Fibroblast of lung (primary cell): ENCODE measurements around the gene ZCRB1. TPM values are rescaled to one million over a fixed set of nuclear protein-coding genes. Genes with fewer than 3 reads are reported as not detected.

Experiments
- DNase-seq, 2 donors: peaks; one replicate each; pipeline versions ENCODE4 v3.0.0 to v3.0.0-alpha.2; 2010; ENCODE audit warnings: low read depth in 2 of 2
- H2AFZ ChIP-seq: 2 replicates; pipeline ENCODE4 v1.5.1; 2012; ENCODE audit warnings: low read length, control low read depth, inconsistent platforms
- H3K27ac ChIP-seq: 2 replicates; pipeline ENCODE4 v1.5.1; 2011; ENCODE audit warnings: low read length, control low read depth; ENCODE audit not compliant: insufficient read depth
- H3K27me3 ChIP-seq: 2 replicates; pipeline ENCODE4 v1.5.1; 2011; ENCODE audit warnings: mild to moderate bottlenecking, low read length; ENCODE audit not compliant: control insufficient read depth, insufficient read depth
- H3K36me3 ChIP-seq: 2 replicates; pipeline ENCODE4 v1.5.1; 2011; ENCODE audit warnings: low read length; ENCODE audit not compliant: control insufficient read depth, insufficient read depth
- H3K4me1 ChIP-seq: 2 replicates; pipeline ENCODE4 v1.5.1; 2011; ENCODE audit warnings: low read length; ENCODE audit not compliant: control insufficient read depth, insufficient read depth; ENCODE audit errors: extremely low read depth
- H3K4me2 ChIP-seq: 2 replicates; pipeline ENCODE4 v1.5.1; 2011; ENCODE audit warnings: low read length, control low read depth; ENCODE audit not compliant: insufficient read depth; ENCODE audit errors: extremely low read depth
- H3K4me3 ChIP-seq, 4 experiments: fragments of 200-600 bp in 1 of 4; sonication (generic) in 1 of 4; replicated peaks in 1 of 4; 2 replicates each; pipeline ENCODE4 v1.5.1; 2011 to 2016; ENCODE audit warnings: low read length in 4 of 4, low read depth in 3 of 4, mild to moderate bottlenecking in 3 of 4, control low read depth in 2 of 4, inconsistent platforms in 1 of 4, mixed read lengths in 1 of 4; ENCODE audit not compliant: insufficient read depth in 1 of 4; ENCODE audit errors: control extremely low read depth in 1 of 4
- H3K79me2 ChIP-seq: 2 replicates; pipeline ENCODE4 v1.5.1; 2012; ENCODE audit warnings: mild to moderate bottlenecking, low read length, inconsistent platforms; ENCODE audit not compliant: control insufficient read depth, insufficient read depth
- H3K9ac ChIP-seq: 2 replicates; pipeline ENCODE4 v1.5.1; 2011; ENCODE audit warnings: mild to moderate bottlenecking, low read length, control low read depth; ENCODE audit not compliant: insufficient read depth
- H3K9me3 ChIP-seq: 2 replicates; pipeline ENCODE4 v1.5.1; 2012; ENCODE audit warnings: low read depth, low read length; ENCODE audit not compliant: control insufficient read depth, insufficient read depth
- H4K20me1 ChIP-seq: 2 replicates; pipeline ENCODE4 v1.5.1; 2011; ENCODE audit warnings: low read length; ENCODE audit not compliant: control insufficient read depth, insufficient read depth; ENCODE audit errors: extremely low read depth
- CTCF ChIP-seq, 2 donors: IDR thresholded peaks in 1 of 2; conservative IDR thresholded peaks in 1 of 2; 1 replicate in 1 of 2; 2 replicates in 1 of 2; pipeline ENCODE4 v1.5.1; 2011 to 2012; ENCODE audit warnings: low read length in 2 of 2, control low read depth in 1 of 2, inconsistent platforms in 1 of 2, low read depth in 1 of 2, mild to moderate bottlenecking in 1 of 2
- EZH2 ChIP-seq: IDR thresholded peaks from 2 replicates; pipeline ENCODE4 v1.5.1; 2012; ENCODE audit warnings: low read length, control low read depth, mild to moderate bottlenecking; ENCODE audit errors: missing control alignments
- polyA plus RNA-seq, 2 donors: library from polyadenylated mRNA; depleted of rRNA in 1 of 2; stranded (reverse) in 1 of 2; unstranded in 1 of 2; fragments of >200 nt; gene quantifications; 2 replicates each; pipeline ENCODE4 v1.2.1, GENCODE V29; 2011 to 2012; ENCODE audit warnings: missing spikeins in 1 of 2
- total RNA-seq: library from RNA; depleted of rRNA; stranded (reverse); fragments of >200 nt; gene quantifications from 2 replicates; pipeline ENCODE4 v1.2.1, GENCODE V29; 2014

The ZCRB1 gene
- total and polyA plus RNA-seq, 2 donors (not counting 1 experiment from before 2014, with no cell fraction given), result 31.2 to 78.0 TPM

GRCh38 chr12:42284157-42284556 lies 41.7 kb downstream of the ZCRB1 start:
- Histone ChIP-seq H3K36me3 (no peaks in the 10 kb centered on the region), H3K27me3 (no peaks in the 10 kb centered on the region), H3K9me3 (no peaks in the 10 kb centered on the region), H3K4me2 (no peak overlapping the region), H3K79me2 (no peaks in the 10 kb centered on the region), H3K4me3 (no peak overlapping the region), H3K4me1 (no peaks in the 10 kb centered on the region), H2AFZ (no peak overlapping the region), H4K20me1 (no peaks in the 10 kb centered on the region), H3K9ac (no peak overlapping the region), H3K27ac (no peak overlapping the region)
- no peak for TF ChIP-seq CTCF (conservative IDR thresholded peaks at IDR 0.05 in 1 of 2, IDR thresholded peaks at IDR 0.05 in 1 of 2; ENCODE audit: low read depth in 1 of 2, low read length in 2 of 2)
- no peak for TF ChIP-seq EZH2
- no peak for DNase-seq

GRCh38 chr12:42283739-42284138 lies 42.2 kb downstream of the ZCRB1 start:
- Histone ChIP-seq H3K4me2 (no peak overlapping the region), H2AFZ (no peak overlapping the region), H3K9me3 (no peaks in the 10 kb centered on the region), H3K27ac (no peak overlapping the region), H3K4me3 (no peak overlapping the region), H3K36me3 (no peaks in the 10 kb centered on the region), H4K20me1 (no peaks in the 10 kb centered on the region), H3K79me2 (no peaks in the 10 kb centered on the region), H3K27me3 (no peaks in the 10 kb centered on the region), H3K4me1 (no peaks in the 10 kb centered on the region), H3K9ac (no peak overlapping the region)
- DNase-seq, result no peak
- TF ChIP-seq EZH2 (no peak), CTCF (conservative IDR thresholded peaks at IDR 0.05 in 1 of 2, IDR thresholded peaks at IDR 0.05 in 1 of 2; ENCODE audit: low read depth in 1 of 2, low read length in 2 of 2) (no peak)

GRCh38 chr12:42282294-42282693 lies 43.6 kb downstream of the ZCRB1 start:
- Histone ChIP-seq H3K27me3 (no peaks in the 10 kb centered on the region), H3K4me1 (no peaks in the 10 kb centered on the region), H4K20me1 (no peaks in the 10 kb centered on the region), H2AFZ (no peak overlapping the region), H3K79me2 (no peaks in the 10 kb centered on the region), H3K36me3 (no peaks in the 10 kb centered on the region), H3K4me2 (no peak overlapping the region), H3K4me3 (no peak overlapping the region), H3K27ac (no peak overlapping the region), H3K9me3 (no peaks in the 10 kb centered on the region), H3K9ac (no peak overlapping the region)
- no peak for TF ChIP-seq EZH2
- no peak for TF ChIP-seq CTCF (conservative IDR thresholded peaks at IDR 0.05 in 1 of 2, IDR thresholded peaks at IDR 0.05 in 1 of 2; ENCODE audit: low read depth in 1 of 2, low read length in 2 of 2)
- no peak for DNase-seq
